ENCODE measurements around the gene CAMK1G. TPM values are rescaled to one million over a fixed set of nuclear protein-coding genes. Genes with fewer than 3 reads are reported as not detected.

The CAMK1G gene
- total RNA-seq, 2 donors from 2014 or later: not detected

GRCh38 chr1:209595599-209596285, 12.2 kb downstream of the CAMK1G start:
- Mint-ChIP-seq H3K4me1 (ENCODE audit: low read depth in 2 of 2) (no peaks in the 10 kb centered on the region), H3K27me3 (peaks cover 36 to 68% of the 10 kb centered on the region in 2 donors), H3K4me3 (no peak overlapping the region), H3K27ac (no peak overlapping the region), H3K36me3 (no peaks in the 10 kb centered on the region), H3K9me3 (no peaks in the 10 kb centered on the region)
- DNase-seq (ENCODE audit: low spot score) (no peak), ATAC-seq (peak in 1 of 2 donors; percentile 41)

GRCh38 chr1:209597499-209597898, 14.0 kb downstream of the CAMK1G start:
- H3K9me3 Mint-ChIP-seq: no peaks in the 10 kb centered on the region
- no peak overlapping the region for H3K4me3 Mint-ChIP-seq
- H3K36me3 Mint-ChIP-seq: no peaks in the 10 kb centered on the region
- H3K4me1 Mint-ChIP-seq (ENCODE audit: low read depth in 2 of 2): no peaks in the 10 kb centered on the region
- no peak overlapping the region for H3K27ac Mint-ChIP-seq
- ATAC-seq (no peak), DNase-seq (ENCODE audit: low spot score) (no peak)
- H3K27me3 Mint-ChIP-seq: peaks cover 41 to 63% of the 10 kb centered on the region in 2 donors

GRCh38 chr1:209598227-209598626, 14.7 kb downstream of the CAMK1G start:
- Mint-ChIP-seq H3K9me3 (no peaks in the 10 kb centered on the region), H3K27ac (no peak overlapping the region), H3K27me3 (peaks cover 38 to 58% of the 10 kb centered on the region in 2 donors), H3K4me3 (no peak overlapping the region), H3K4me1 (ENCODE audit: low read depth in 2 of 2) (no peaks in the 10 kb centered on the region), H3K36me3 (no peaks in the 10 kb centered on the region)
- DNase-seq (ENCODE audit: low spot score) (no peak), ATAC-seq (no peak)

GRCh38 chr1:209600541-209600940, 17.0 kb downstream of the CAMK1G start:
- no peaks in the 10 kb centered on the region for H3K9me3 Mint-ChIP-seq
- H3K27me3 Mint-ChIP-seq: peaks cover 23 to 40% of the 10 kb centered on the region in 2 donors
- no peaks in the 10 kb centered on the region for H3K36me3 Mint-ChIP-seq

GRCh38 chr1:209601809-209602657, 18.5 kb downstream of the CAMK1G start:
- peak; percentile 53 to 62 for ATAC-seq
- no peaks in the 10 kb centered on the region for H3K36me3 Mint-ChIP-seq
- peaks cover 19 to 33% of the 10 kb centered on the region in 2 donors for H3K27me3 Mint-ChIP-seq
- no peaks in the 10 kb centered on the region for H3K9me3 Mint-ChIP-seq
- no peak for DNase-seq (ENCODE audit: low spot score)
- peaks cover 0 to 9% of the 10 kb centered on the region in 2 donors for H3K4me1 Mint-ChIP-seq (ENCODE audit: low read depth in 2 of 2)
- H3K27ac Mint-ChIP-seq: no peak overlapping the region
- H3K4me3 Mint-ChIP-seq: no peak overlapping the region

More at GRCh38 chr1:209600541-209600940, 17.0 kb downstream of the CAMK1G start:
- H3K27ac Mint-ChIP-seq: no peak overlapping the region
- DNase-seq (ENCODE audit: low spot score) (no peak), ATAC-seq (no peak)
- peaks cover 0 to 9% of the 10 kb centered on the region in 2 donors for H3K4me1 Mint-ChIP-seq (ENCODE audit: low read depth in 2 of 2)
- H3K4me3 Mint-ChIP-seq: no peak overlapping the region

GRCh38 chr1:209603877-209604276, 20.4 kb downstream of the CAMK1G start:
- Mint-ChIP-seq H3K27ac (peak overlapping the region in 1 of 2 donors; percentile 24), H3K36me3 (no peaks in the 10 kb centered on the region), H3K9me3 (no peaks in the 10 kb centered on the region), H3K4me1 (ENCODE audit: low read depth in 2 of 2) (peaks cover 0 to 13% of the 10 kb centered on the region in 2 donors), H3K4me3 (no peak overlapping the region), H3K27me3 (peaks cover 14 to 25% of the 10 kb centered on the region in 2 donors)
- DNase-seq (ENCODE audit: low spot score) (no peak), ATAC-seq (no peak)

- H3K9me3 Mint-ChIP-seq: no peaks in the 10 kb centered on the region
- no peak for DNase-seq (ENCODE audit: low spot score)
- H3K4me1 Mint-ChIP-seq (ENCODE audit: low read depth in 2 of 2): peaks cover 0 to 13% of the 10 kb centered on the region in 2 donors
- ATAC-seq: peak; percentile 60 to 87
- H3K4me3 Mint-ChIP-seq: no peak overlapping the region
- H3K27ac Mint-ChIP-seq: no peak overlapping the region
- H3K27me3 Mint-ChIP-seq: no peaks in the 10 kb centered on the region
- H3K36me3 Mint-ChIP-seq: no peaks in the 10 kb centered on the region
Observed at GRCh38 chr1:209607102-209607794, 23.7 kb downstream of the CAMK1G start.

- ATAC-seq (peak; percentile 3 to 15), DNase-seq (ENCODE audit: low spot score) (no peak)
- Mint-ChIP-seq H3K27me3 (no peaks in the 10 kb centered on the region), H3K27ac (no peak overlapping the region), H3K36me3 (no peaks in the 10 kb centered on the region), H3K9me3 (no peaks in the 10 kb centered on the region), H3K4me3 (no peak overlapping the region), H3K4me1 (ENCODE audit: low read depth in 2 of 2) (peaks cover 0 to 13% of the 10 kb centered on the region in 2 donors)
Observed at GRCh38 chr1:209607795-209608178, 24.3 kb downstream of the CAMK1G start.

- H3K4me1 Mint-ChIP-seq (ENCODE audit: low read depth in 2 of 2): peaks cover 0 to 10% of the 10 kb centered on the region in 2 donors
- H3K4me3 Mint-ChIP-seq: no peak overlapping the region
- DNase-seq (ENCODE audit: low spot score): no peak
- H3K36me3 Mint-ChIP-seq: no peaks in the 10 kb centered on the region
- H3K9me3 Mint-ChIP-seq: no peaks in the 10 kb centered on the region
- H3K27me3 Mint-ChIP-seq: no peaks in the 10 kb centered on the region
- no peak for ATAC-seq
- no peak overlapping the region for H3K27ac Mint-ChIP-seq
Observed at GRCh38 chr1:209609041-209609790, 25.7 kb downstream of the CAMK1G start.

- Mint-ChIP-seq H3K9me3 (no peaks in the 10 kb centered on the region), H3K27ac (no peak overlapping the region), H3K36me3 (no peaks in the 10 kb centered on the region), H3K4me3 (no peak overlapping the region), H3K27me3 (no peaks in the 10 kb centered on the region), H3K4me1 (ENCODE audit: low read depth in 2 of 2) (peaks cover 0 to 5% of the 10 kb centered on the region in 2 donors)
- no peak for ATAC-seq
- no peak for DNase-seq (ENCODE audit: low spot score)
Observed at GRCh38 chr1:209609791-209610630, 26.5 kb downstream of the CAMK1G start.

- peaks cover 0 to 3% of the 10 kb centered on the region in 2 donors for H3K4me1 Mint-ChIP-seq (ENCODE audit: low read depth in 2 of 2)
- no peak for DNase-seq (ENCODE audit: low spot score)
- H3K4me3 Mint-ChIP-seq: no peak overlapping the region
- no peaks in the 10 kb centered on the region for H3K9me3 Mint-ChIP-seq
- no peak overlapping the region for H3K27ac Mint-ChIP-seq
- no peaks in the 10 kb centered on the region for H3K36me3 Mint-ChIP-seq
- no peaks in the 10 kb centered on the region for H3K27me3 Mint-ChIP-seq
- no peak for ATAC-seq
Observed at GRCh38 chr1:209610631-209610905, 27.1 kb downstream of the CAMK1G start.

GRCh38 chr1:209611771-209612570, 28.5 kb downstream of the CAMK1G start:
- ATAC-seq (no peak), DNase-seq (ENCODE audit: low spot score) (no peak)
- H3K4me3 Mint-ChIP-seq: no peak overlapping the region
- no peaks in the 10 kb centered on the region for H3K27me3 Mint-ChIP-seq
- H3K36me3 Mint-ChIP-seq: no peaks in the 10 kb centered on the region
- H3K27ac Mint-ChIP-seq: no peak overlapping the region
- H3K9me3 Mint-ChIP-seq: no peaks in the 10 kb centered on the region
- peaks cover 0 to 3% of the 10 kb centered on the region in 2 donors for H3K4me1 Mint-ChIP-seq (ENCODE audit: low read depth in 2 of 2)

All from natural killer cell treated with Interleukin-12 subunit alpha and Interleukin-12 subunit beta and Interleukin-15 and Interleukin-18, amount 100 ng/mL, for 72 hours (primary cell).